K562 (cell line): ENCODE measurements around the gene NME7. TPM values are rescaled to one million over a fixed set of nuclear protein-coding genes. Genes with fewer than 3 reads are reported as not detected.

Experiments used
- ATF7 ChIP-seq: fragments of 450-650 bp; IDR thresholded peaks from 2 replicates; pipeline ENCODE4 v1.7.1; 2014; ENCODE audit warnings: mild to moderate bottlenecking, moderate library complexity
- CCAR2 ChIP-seq: fragments of 200-400 bp; formaldehyde crosslinking; IDR thresholded peaks from 2 replicates; pipeline ENCODE4 v1.6.1; 2017; ENCODE audit warnings: mild to moderate bottlenecking, low read depth, low read length
- CUX1 ChIP-seq: fragments of 200-800 bp; sonication (Bioruptor generic); IDR thresholded peaks from 2 replicates; pipeline ENCODE4 v1.6.1; 2016; ENCODE audit warnings: missing genetic modification characterization, missing compliant biosample characterization
- SOX6 ChIP-seq: fragments of 450-650 bp; IDR thresholded peaks from 2 replicates; pipeline ENCODE4 v1.6.1; 2014; ENCODE audit warnings: mild to moderate bottlenecking
- TBL1XR1 ChIP-seq, 2 experiments: IDR thresholded peaks; 2 replicates each; pipeline ENCODE4 v1.6.1; 2012; ENCODE audit warnings: improper control_type of control experiment in 2 of 2, low read length in 2 of 2, mild to moderate bottlenecking in 1 of 2
- TGIF2 ChIP-seq: sonication (generic); formaldehyde crosslinking; IDR thresholded peaks from 2 replicates; pipeline ENCODE4 v1.8.1; 2022; ENCODE audit warnings: mild to moderate bottlenecking, missing genetic modification reagents, moderate library complexity
- THRB ChIP-seq: fragments of 450-650 bp; formaldehyde crosslinking; conservative IDR thresholded peaks from 2 replicates; pipeline ENCODE4 v1.4.0; 2022; ENCODE audit warnings: mild to moderate bottlenecking, missing genetic modification characterization
- ZBTB40 ChIP-seq, 2 experiments: fragments of 450-650 bp in 1 of 2; sonication (generic) in 1 of 2; formaldehyde crosslinking in 1 of 2; IDR thresholded peaks; 2 replicates each; pipeline versions ENCODE4 v1.7.1 to v1.9.0; 2016 to 2022; ENCODE audit warnings: inconsistent platforms in 1 of 2, mild to moderate bottlenecking in 1 of 2, missing genetic modification reagents in 1 of 2
- ZNF766 ChIP-seq: fragments of 200-800 bp; sonication (Bioruptor generic); conservative IDR thresholded peaks from 2 replicates; pipeline ENCODE4 v1.6.1; 2016; ENCODE audit warnings: missing genetic modification characterization, missing compliant biosample characterization
- ZNF79 ChIP-seq: fragments of 250-450 bp; sonication (Bioruptor Pico); IDR thresholded peaks from 2 replicates; pipeline ENCODE4 v1.4.0; 2020; ENCODE audit warnings: low read depth, mild to moderate bottlenecking, moderate library complexity
- polyA plus RNA-seq, 8 experiments: library from polyadenylated mRNA; depleted of rRNA in 4 of 8; stranded (reverse) in 5 of 8; unstranded in 3 of 8; fragments of >200 nt; fragmentation: Nextera tagmentation in 2 of 8; fragmentation: Illumina TruSeq in 1 of 8; extraction: Ambion mirVana in 2 of 8; extraction: Trizol in 1 of 8; gene quantifications; 2 replicates each; pipeline versions ENCODE4 v1.2.1 to v1.2.3, GENCODE V29; 2011 to 2014; ENCODE audit warnings: inconsistent platforms in 1 of 8, missing spikeins in 1 of 8
- total RNA-seq, 7 experiments: library from RNA; depleted of rRNA in 6 of 7; stranded (reverse); fragments of >200 nt in 6 of 7; fragmentation: Illumina TruSeq in 2 of 7; extraction: Trizol in 2 of 7; gene quantifications; 2 replicates each; pipeline versions ENCODE4 v1.2.1 to v1.2.3, GENCODE V29; 2011 to 2021; ENCODE audit warnings: low replicate concordance in 1 of 7

The NME7 gene
- total and polyA plus RNA-seq, 9 of the 15 experiments (the other 6 are each of a cell fraction or from before 2014, with no cell fraction given): 7.9 to 43.2 (median 23.9) TPM

- TF ChIP-seq THRB (no peak), ZBTB40 (IDR thresholded peaks at IDR 0.05) (no peak), ZBTB40 (CRISPR knock-in tag; IDR thresholded peaks at IDR 0.05) (no peak), TBL1XR1 (IDR thresholded peaks at IDR 0.05; ENCODE audit: low read length in 2 of 2) (no peak; a peak in 1 of 4 replicates), CUX1 (CRISPR knock-in tag) (no peak), ZNF79 (CRISPR knock-in tag) (no peak; the same call in 1 of the 2 replicates), CCAR2 (no peak), ZNF766 (CRISPR knock-in tag) (peak; percentile 84), SOX6 (peak; percentile 95), TGIF2 (CRISPR knock-in tag) (no peak), ATF7 (peak; percentile 87)
Observed at GRCh38 chr1:169312084-169312954, 55.3 kb downstream of the NME7 start (continued).
